Measurements from ENCODE around the gene GYS1. TPM values are rescaled to one million over a fixed set of nuclear protein-coding genes. Genes with fewer than 3 reads are reported as not detected.
A peak's percentile ranks its signal among the peaks of the same experiment; 100 is the strongest.

The GYS1 gene
- total RNA-seq, 1 donor: 44.5 TPM

DNA sequence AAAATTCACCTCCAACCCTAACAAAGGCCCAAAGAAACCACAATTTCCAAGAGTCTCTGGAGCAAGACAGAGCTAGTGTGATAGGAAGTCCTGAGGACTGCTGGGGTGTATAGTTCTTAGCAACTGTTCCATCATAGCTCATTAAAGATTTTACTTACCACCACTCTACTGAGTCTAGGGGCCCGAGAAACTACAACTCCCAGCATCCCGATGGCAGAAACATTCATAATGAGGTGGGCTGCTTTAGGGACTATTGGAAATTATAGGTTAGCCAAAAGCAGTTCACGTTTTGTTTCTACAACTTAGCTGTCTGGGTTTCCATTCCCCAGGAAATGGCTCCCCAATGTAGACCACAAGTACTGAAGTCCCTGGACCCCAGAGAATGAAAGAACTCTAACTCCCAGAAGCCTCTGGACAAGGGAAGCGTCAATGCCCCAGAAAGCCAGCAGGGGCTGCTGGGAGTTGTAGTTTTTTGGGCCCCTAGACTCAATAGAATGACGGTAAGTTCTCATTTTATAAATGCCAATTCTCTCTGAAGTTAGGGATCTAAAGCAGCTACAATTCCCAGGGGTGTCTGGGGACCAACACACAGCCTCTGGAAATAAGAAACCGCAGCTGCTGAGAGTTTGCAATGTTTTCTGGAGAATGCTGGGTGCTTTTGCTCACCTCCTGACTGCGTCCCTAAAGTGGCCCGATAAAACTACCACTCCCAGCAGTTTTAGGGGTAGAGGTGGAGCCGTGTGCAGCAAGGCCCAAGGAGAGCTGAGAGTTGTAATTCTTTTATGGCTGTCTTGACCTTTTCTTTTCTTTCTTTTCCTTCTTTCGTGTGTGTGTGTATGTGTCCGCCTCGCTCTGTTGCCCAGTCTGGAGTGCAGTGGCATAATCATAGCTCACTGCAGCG, 16.9 kb downstream of the GYS1 start:
- H3K9me3 ChIP-seq (ENCODE audit: low read depth, low read length): no peaks in the 10 kb centered on the region
- H4K20me1 ChIP-seq (ENCODE audit: insufficient read depth, low read length): no peaks in the 10 kb centered on the region
- peaks cover 30% of the 10 kb centered on the region for H3K36me3 ChIP-seq (ENCODE audit: insufficient read depth, low read length)
- no peak overlapping the region for H3K4me2 ChIP-seq (ENCODE audit: insufficient read depth, low read length)
- H2AFZ ChIP-seq (ENCODE audit: low read length): no peak overlapping the region
- TF ChIP-seq, protein P1, sequence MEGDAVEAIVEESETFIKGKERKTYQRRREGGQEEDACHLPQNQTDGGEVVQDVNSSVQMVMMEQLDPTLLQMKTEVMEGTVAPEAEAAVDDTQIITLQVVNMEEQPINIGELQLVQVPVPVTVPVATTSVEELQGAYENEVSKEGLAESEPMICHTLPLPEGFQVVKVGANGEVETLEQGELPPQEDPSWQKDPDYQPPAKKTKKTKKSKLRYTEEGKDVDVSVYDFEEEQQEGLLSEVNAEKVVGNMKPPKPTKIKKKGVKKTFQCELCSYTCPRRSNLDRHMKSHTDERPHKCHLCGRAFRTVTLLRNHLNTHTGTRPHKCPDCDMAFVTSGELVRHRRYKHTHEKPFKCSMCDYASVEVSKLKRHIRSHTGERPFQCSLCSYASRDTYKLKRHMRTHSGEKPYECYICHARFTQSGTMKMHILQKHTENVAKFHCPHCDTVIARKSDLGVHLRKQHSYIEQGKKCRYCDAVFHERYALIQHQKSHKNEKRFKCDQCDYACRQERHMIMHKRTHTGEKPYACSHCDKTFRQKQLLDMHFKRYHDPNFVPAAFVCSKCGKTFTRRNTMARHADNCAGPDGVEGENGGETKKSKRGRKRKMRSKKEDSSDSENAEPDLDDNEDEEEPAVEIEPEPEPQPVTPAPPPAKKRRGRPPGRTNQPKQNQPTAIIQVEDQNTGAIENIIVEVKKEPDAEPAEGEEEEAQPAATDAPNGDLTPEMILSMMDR (IDR thresholded peaks at IDR 0.05; ENCODE audit: extremely low read depth, low read depth, low read length): no peak
- H3K4me3 ChIP-seq (ENCODE audit: insufficient read depth, low read length): no peak overlapping the region
- no peaks in the 10 kb centered on the region for H3K79me2 ChIP-seq (ENCODE audit: insufficient read depth, low read length)
- H3K27ac ChIP-seq (ENCODE audit: low read depth, low read length): no peak overlapping the region
- DNase-seq (ENCODE audit: insufficient read length, low spot score, missing footprints): peak; percentile 71
- H3K27me3 ChIP-seq (ENCODE audit: insufficient read depth, low read length): no peaks in the 10 kb centered on the region
- peaks cover 2% of the 10 kb centered on the region for H3K4me1 ChIP-seq (ENCODE audit: insufficient read depth, low read length)

DNA sequence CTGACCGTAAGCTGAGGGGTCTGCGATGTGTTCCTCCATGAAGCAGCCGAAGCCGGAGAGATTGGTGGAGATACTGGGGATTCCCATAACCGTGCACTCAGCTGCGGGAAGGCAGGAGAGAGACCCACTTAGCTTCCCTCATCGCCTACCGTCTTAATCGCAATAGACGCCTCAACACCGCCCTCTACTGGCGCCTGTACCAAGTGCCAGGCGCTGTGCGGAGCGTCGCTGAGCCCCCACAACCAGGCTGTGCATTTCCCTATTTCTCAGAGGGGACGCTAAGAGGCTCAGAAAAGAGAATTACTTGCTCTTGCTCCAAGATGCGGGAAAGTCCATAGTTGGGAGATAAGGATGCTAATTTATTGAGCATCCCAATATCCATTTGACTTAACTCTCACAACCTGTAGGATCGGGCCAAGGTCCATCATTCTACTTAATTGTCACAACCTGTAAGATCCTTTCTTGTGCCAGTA, 22.1 kb downstream of the GYS1 start:
- Histone ChIP-seq H4K20me1 (ENCODE audit: insufficient read depth, low read length) (peaks cover 24% of the 10 kb centered on the region), H3K36me3 (ENCODE audit: insufficient read depth, low read length) (peaks cover 39% of the 10 kb centered on the region), H2AFZ (ENCODE audit: low read length) (no peak overlapping the region), H3K27me3 (ENCODE audit: insufficient read depth, low read length) (no peaks in the 10 kb centered on the region), H3K4me2 (ENCODE audit: insufficient read depth, low read length) (no peak overlapping the region), H3K4me3 (ENCODE audit: insufficient read depth, low read length) (no peak overlapping the region), H3K9me3 (ENCODE audit: low read depth, low read length) (no peaks in the 10 kb centered on the region), H3K4me1 (ENCODE audit: insufficient read depth, low read length) (peaks cover 17% of the 10 kb centered on the region), H3K79me2 (ENCODE audit: insufficient read depth, low read length) (peaks cover 10% of the 10 kb centered on the region), H3K27ac (ENCODE audit: low read depth, low read length) (no peak overlapping the region)
- DNase-seq (ENCODE audit: insufficient read length, low spot score, missing footprints): peak; percentile 94
- TF ChIP-seq, protein P1 (IDR thresholded peaks at IDR 0.05; ENCODE audit: extremely low read depth, low read depth, low read length): peak; percentile 94

DNA sequence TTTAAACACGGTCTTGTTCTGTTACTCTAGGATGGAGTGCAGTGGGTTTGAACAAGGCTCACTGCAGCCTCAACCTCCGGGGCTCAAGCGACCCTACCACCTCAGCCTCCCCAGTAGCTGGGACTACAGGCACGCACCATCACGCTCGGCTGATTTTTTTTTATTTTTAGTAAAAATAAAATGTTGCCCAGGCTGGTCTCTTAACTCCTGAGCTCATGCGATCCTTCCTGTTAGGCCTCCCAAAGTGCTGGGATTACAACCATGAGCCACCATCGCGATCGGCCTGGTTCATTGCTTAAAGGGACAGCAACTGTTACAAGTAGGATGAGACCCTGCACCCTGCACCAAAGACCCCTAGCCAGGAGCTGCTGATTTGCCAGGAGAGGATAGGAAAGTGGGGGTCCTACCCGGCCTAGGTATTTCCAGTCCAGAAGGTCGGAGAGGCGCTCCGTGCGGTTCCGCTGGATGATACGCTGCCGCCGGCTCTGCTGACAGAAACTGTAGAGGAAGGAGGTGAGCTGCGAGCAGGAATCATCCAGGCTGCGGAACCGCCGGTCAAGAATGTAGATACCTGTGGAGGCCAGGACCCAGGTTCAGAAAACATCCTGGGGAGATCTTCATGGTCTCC, 22.9 kb downstream of the GYS1 start:
- no peaks in the 10 kb centered on the region for H3K9me3 ChIP-seq (ENCODE audit: low read depth, low read length)
- H3K4me2 ChIP-seq (ENCODE audit: insufficient read depth, low read length): no peak overlapping the region
- no peak overlapping the region for H2AFZ ChIP-seq (ENCODE audit: low read length)
- peaks cover 17% of the 10 kb centered on the region for H3K79me2 ChIP-seq (ENCODE audit: insufficient read depth, low read length)
- peaks cover 29% of the 10 kb centered on the region for H4K20me1 ChIP-seq (ENCODE audit: insufficient read depth, low read length)
- TF ChIP-seq, protein P1 (IDR thresholded peaks at IDR 0.05; ENCODE audit: extremely low read depth, low read depth, low read length): no peak
- H3K36me3 ChIP-seq (ENCODE audit: insufficient read depth, low read length): peaks cover 35% of the 10 kb centered on the region
- H3K27ac ChIP-seq (ENCODE audit: low read depth, low read length): no peak overlapping the region
- H3K4me1 ChIP-seq (ENCODE audit: insufficient read depth, low read length): peaks cover 17% of the 10 kb centered on the region
- peak; percentile 30 for DNase-seq (ENCODE audit: insufficient read length, low spot score, missing footprints)
- H3K4me3 ChIP-seq (ENCODE audit: insufficient read depth, low read length): no peak overlapping the region
- no peaks in the 10 kb centered on the region for H3K27me3 ChIP-seq (ENCODE audit: insufficient read depth, low read length)
